Activated CD4-positive, alpha-beta T cell treated with anti-CD3 and anti-CD28 coated beads, Interleukin-2, amount 50 U/mL, for 24 hours (primary cell): ENCODE data around the gene LILRB1.
"Not testable (repeated sequence)": the region's sequence is repeated elsewhere in the genome, so short reads cannot be mapped to it uniquely, and the experiment has no call there.

Source experiments
- DNase-seq, 2 donors: peaks; one replicate each; pipeline ENCODE4 v3.0.0-alpha.2; 2020; ENCODE audit warnings: low read depth in 1 of 2, low spot score in 1 of 2

The LILRB1 gene

GRCh38 chr19:54661846-54662481 is 31.7 kb downstream of the LILRB1 start:
- DNase-seq: no peak

- no peak for DNase-seq
These were observed 32.4 kb downstream of the LILRB1 start, which contains the start of gene LILRB4 for GRCh38 chr19:54662730-54663129. LILRB4 (plus strand) TSS chr19:54662985; CDS start chr19:54663034, 49 bp downstream.

GRCh38 chr19:54665530-54665929 is 35.2 kb downstream of the LILRB1 start:
- DNase-seq: no peak

- no peak for DNase-seq
These were observed 36.9 kb downstream of the LILRB1 start for GRCh38 chr19:54667217-54667616.

- no peak for DNase-seq
These were observed 38.1 kb downstream of the LILRB1 start for GRCh38 chr19:54668353-54668752.

GRCh38 chr19:54670576-54671357 is 40.5 kb downstream of the LILRB1 start:
- DNase-seq: no peak

GRCh38 chr19:54673222-54673621 is 42.9 kb downstream of the LILRB1 start:
- DNase-seq: no peak

GRCh38 chr19:54674021-54674617 is 43.8 kb downstream of the LILRB1 start:
- no peak for DNase-seq

GRCh38 chr19:54676210-54676834 is 46.0 kb downstream of the LILRB1 start:
- DNase-seq: peak in 1 of 2 donors; percentile 48

GRCh38 chr19:54677217-54677616 is 46.9 kb downstream of the LILRB1 start:
- no peak for DNase-seq

GRCh38 chr19:54681596-54681995 is 51.3 kb downstream of the LILRB1 start:
- not testable (repeated sequence) for DNase-seq

- DNase-seq: no peak
These were observed 52.1 kb downstream of the LILRB1 start for GRCh38 chr19:54682306-54682856.

- DNase-seq: no peak
These were observed 54.2 kb downstream of the LILRB1 start for GRCh38 chr19:54684527-54684926.
